GM18868 (cell line): ENCODE measurements around the gene ATP10B.

Experiments
- ATAC-seq: cut with Tn5 transposase; IDR thresholded peaks from one replicate; pipeline ENCODE4 v1.9.1; 2021; ENCODE audit warnings: mild to moderate bottlenecking, moderate library complexity; ENCODE audit not compliant: unreplicated experiment

ATP10B gene

GRCh38 chr5:160640406-160640805 is 211.6 kb downstream of the ATP10B start:
- no peak for ATAC-seq

GRCh38 chr5:160638161-160638742 is 213.8 kb downstream of the ATP10B start:
- ATAC-seq: no peak

GRCh38 chr5:160637357-160638090 is 214.5 kb downstream of the ATP10B start:
- no peak for ATAC-seq

GRCh38 chr5:160635663-160636062 is 216.3 kb downstream of the ATP10B start:
- ATAC-seq: no peak

GRCh38 chr5:160635046-160635445 is 217.0 kb downstream of the ATP10B start:
- no peak for ATAC-seq

GRCh38 chr5:160629003-160629402 is 223.0 kb downstream of the ATP10B start:
- peak; percentile 28 for ATAC-seq

GRCh38 chr5:160628619-160628968 is 223.4 kb downstream of the ATP10B start:
- ATAC-seq: no peak

GRCh38 chr5:160627921-160628618 is 223.9 kb downstream of the ATP10B start:
- ATAC-seq: no peak

- ATAC-seq: no peak
Measured at GRCh38 chr5:160626322-160626721, 225.7 kb downstream of the ATP10B start.

- peak; percentile 54 for ATAC-seq
Measured at GRCh38 chr5:160621526-160621925, 230.5 kb downstream of the ATP10B start.

- no peak for ATAC-seq
Measured at GRCh38 chr5:160620401-160620800, 231.6 kb downstream of the ATP10B start.

- no peak for ATAC-seq
Measured at GRCh38 chr5:160619381-160619780, 232.6 kb downstream of the ATP10B start.

- ATAC-seq: no peak
Measured at GRCh38 chr5:160618286-160618685, 233.7 kb downstream of the ATP10B start.

GRCh38 chr5:160616712-160617497 is 235.1 kb downstream of the ATP10B start:
- no peak for ATAC-seq

- ATAC-seq: no peak
Measured at GRCh38 chr5:160614136-160614535, 237.9 kb downstream of the ATP10B start.

- peak; percentile 66 for ATAC-seq
Measured at GRCh38 chr5:160605266-160605665, 246.7 kb downstream of the ATP10B start.

- no peak for ATAC-seq
Measured at GRCh38 chr5:160604484-160604883, 247.5 kb downstream of the ATP10B start.

- no peak for ATAC-seq
Measured at GRCh38 chr5:160602744-160603143, 249.3 kb downstream of the ATP10B start.

- no peak for ATAC-seq
Measured at GRCh38 chr5:160601046-160601445, 251.0 kb downstream of the ATP10B start.

GRCh38 chr5:160573318-160573717 is 278.7 kb downstream of the ATP10B start:
- no peak for ATAC-seq

GRCh38 chr5:160567031-160567705 is 284.8 kb downstream of the ATP10B start:
- ATAC-seq: no peak
